Peyer's patch (tissue), 4 donors: ENCODE data around the gene WAPL.

ENCODE experiments used
- CTCF ChIP-seq, 6 experiments: fragments of 450-650 bp in 4 of 6; fragments of 200-600 bp in 2 of 6; sonication (generic) in 1 of 6; IDR thresholded peaks; one replicate each; pipeline ENCODE4 v1.5.1; 2017 to 2019; ENCODE audit warnings: antibody characterized with exemption in 6 of 6, mild to moderate bottlenecking in 3 of 6, moderate library complexity in 1 of 6
- POLR2A ChIP-seq, 2 donors: fragments of 450-650 bp; IDR thresholded peaks; one replicate each; pipeline ENCODE4 v1.5.1; 2017; ENCODE audit warnings: antibody characterized with exemption in 2 of 2, mild to moderate bottlenecking in 2 of 2, moderate library complexity in 2 of 2

GRCh38 chr10:86410542-86411124, 111.0 kb downstream of the WAPL start:
- TF ChIP-seq CTCF (IDR thresholded peaks at IDR 0.05), result no peak
- TF ChIP-seq POLR2A (IDR thresholded peaks at IDR 0.05), result no peak
